ENCODE measurements around the gene GCK.

GCK gene

GRCh38 chr7:44222776-44223261 lies 33.6 kb upstream of the GCK start:
- no peak for DNase-seq (ENCODE audit: low read depth in 2 of 2)

GRCh38 chr7:44222074-44222473 lies 32.8 kb upstream of the GCK start:
- no peak for DNase-seq (ENCODE audit: low read depth in 2 of 2)

DNA sequence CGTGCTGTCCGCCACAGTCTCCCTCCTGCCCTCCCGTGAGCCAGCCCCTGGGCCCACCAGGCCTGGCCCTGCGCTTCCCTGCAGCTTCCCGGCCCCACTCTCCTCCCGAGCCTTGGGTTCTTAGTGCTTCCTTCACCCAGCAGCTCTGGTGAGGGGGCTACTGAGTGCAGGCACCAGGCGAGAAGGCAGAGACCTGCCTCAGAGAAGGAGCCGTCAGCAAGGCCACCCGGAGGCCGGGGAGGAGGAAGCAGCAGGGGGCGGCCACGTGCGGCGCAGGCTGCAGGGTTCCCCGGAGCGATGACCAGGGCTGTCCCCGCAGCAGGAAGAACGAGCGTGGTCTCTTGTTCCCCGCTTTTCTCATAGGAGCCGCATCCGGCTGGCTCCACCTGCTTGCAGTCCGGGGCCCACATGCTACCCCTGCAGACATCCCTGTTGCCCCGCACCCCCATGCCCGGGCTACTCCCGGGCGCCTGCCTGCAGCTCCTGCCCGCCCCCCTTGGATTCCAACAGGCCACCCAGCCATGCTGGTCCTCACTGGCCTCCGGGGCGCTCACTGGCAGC lies 32.1 kb upstream of the GCK start:
- no peak for DNase-seq (ENCODE audit: low read depth in 2 of 2)

GRCh38 chr7:44220358-44221112 lies 31.3 kb upstream of the GCK start:
- no peak for DNase-seq (ENCODE audit: low read depth in 2 of 2)

DNA sequence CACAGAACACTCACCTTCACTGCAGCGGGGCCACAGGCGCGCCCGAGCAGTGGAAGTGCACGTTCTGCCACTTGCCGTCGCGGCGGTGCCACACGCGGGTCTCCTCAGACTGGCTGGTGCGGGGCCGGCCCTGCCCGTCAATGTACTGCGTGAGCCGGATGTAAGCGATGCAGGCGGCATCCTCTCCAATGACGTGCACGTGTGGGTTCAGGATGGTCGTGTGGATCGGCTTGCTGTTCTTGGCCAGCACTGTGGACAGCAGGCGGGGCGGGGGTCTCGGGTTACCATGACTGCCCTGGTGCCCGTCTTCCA lies 30.8 kb upstream of the GCK start:
- DNase-seq (ENCODE audit: low read depth in 2 of 2) = no peak

GRCh38 chr7:44219371-44220045 lies 30.3 kb upstream of the GCK start:
- no peak for DNase-seq (ENCODE audit: low read depth in 2 of 2)

DNA sequence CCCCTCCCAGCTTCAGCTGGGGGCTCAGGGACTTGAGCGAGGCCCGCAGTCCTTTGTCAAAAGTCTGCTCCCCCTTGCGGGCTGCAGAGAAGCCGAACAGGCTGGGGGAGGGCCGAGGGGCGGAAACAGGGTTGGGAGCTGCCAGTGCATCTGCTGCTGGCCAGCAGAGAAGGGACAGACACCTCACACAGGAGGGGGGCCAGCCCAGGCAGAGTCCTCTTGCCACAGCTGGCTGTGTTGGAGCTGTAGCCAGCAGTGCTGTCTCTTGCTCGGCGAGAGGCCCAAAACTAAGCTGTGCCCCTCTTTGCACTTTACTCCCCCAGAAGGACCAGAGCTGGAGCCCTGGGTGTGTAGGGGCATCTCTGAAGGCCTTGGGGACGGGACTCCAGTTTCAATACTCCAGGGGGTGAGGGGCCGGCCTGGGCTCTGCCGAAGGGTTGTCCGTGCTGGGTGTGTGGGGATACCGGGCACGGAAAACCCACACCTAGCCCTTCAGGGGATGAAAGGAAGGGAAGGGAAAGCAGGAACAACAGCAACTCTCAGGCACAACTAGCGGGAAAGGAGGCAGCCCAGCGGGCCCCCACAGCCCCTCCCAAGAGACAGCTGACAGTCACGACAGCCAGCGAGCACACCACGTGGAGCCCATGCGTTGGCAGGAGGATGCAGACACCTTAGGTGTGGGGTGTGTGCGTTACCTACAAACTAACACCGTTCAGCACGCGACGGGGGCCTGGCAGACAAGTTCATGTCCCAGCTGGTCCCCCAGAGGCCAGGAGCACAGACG lies 29.4 kb upstream of the GCK start:
- DNase-seq (ENCODE audit: low read depth in 2 of 2) = no peak

DNA sequence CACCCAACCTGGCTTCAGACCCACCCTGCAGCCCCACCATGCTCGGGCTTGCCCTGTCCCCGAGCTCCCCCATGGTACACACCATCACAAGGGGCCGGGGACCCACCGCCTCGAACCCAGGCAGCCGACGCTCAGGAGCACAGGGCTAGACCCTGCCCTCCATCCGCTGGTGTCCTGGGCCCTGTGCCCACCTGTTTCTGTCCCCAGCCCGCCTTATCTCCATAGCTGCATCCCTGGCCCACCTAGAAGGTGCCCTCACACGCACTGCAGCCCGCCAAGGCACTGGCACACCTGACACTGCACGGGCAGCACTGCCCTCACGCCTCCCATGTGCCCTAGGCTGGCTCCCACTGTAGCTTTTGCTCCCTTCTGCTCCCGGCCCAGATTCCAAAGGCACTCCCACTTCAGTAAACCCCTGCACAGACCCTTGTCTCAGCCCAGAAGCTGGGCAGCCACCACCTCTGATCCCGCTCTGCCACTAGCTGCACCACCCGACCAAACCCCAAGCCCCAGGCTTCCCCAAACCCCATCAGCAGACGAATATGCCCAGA lies 28.7 kb upstream of the GCK start:
- DNase-seq (ENCODE audit: low read depth in 2 of 2) = no peak

DNA sequence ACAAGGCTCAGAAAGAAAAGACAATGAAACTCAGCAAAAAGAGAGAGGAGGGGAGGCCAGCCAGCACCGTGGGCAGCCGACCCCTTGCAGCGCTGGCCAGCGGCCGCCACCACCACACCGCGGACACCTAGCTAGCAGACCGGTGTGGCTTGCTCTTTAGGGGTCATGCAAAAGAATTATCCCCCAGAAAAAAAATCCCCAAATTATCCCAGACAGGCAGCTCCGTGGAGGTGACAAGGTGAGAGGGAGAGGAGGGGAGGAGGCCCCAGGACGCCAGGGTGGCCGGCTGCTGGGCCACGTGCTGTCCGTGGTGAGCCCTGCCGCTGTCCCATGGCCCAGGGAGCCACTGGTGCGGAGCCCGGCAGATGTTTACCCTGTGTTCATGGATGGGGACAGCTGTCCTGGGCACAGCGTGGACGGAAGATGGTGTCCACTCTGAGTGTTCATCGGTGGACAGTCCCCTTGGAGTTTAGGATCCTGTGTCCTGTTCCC lies 28.0 kb upstream of the GCK start:
- DNase-seq (ENCODE audit: low read depth in 2 of 2) = no peak

DNA sequence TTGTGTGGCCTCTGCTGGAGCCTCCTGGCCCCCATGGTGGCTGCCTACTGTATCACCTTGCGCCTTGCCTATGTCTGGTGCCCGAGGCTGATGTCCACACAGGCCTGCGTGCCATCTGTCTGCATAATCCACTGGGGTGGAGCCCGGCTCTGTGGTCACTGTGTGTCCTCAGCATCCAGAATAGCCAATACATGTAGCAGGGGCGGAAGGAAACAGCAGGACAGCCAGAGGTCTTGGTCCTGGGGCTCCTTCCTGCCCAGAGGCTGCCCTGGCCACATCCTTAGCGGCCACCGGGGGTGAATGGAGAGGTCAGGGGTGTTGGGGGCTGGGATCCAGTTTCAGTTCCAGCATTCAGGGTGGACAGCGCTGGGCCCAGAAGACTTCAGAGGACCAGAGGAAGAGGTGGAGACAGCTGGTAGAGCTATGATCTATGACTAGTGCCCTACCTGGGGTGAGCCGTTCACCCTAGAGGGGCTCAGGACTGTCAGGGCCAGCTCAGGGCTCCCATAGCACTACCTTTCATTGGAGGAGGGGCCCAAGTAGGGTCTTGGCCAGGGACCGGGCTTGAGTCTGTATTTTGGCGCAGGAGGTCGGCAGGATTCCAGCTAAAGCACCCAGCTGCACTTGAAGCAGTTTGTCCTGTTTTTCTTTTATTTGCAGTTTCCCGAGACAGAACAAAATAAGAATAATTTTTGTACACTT lies 27.4 kb upstream of the GCK start:
- no peak for DNase-seq (ENCODE audit: low read depth in 2 of 2)

GRCh38 chr7:44216019-44216418 lies 26.8 kb upstream of the GCK start:
- DNase-seq (ENCODE audit: low read depth in 2 of 2) = no peak

- DNase-seq (ENCODE audit: low read depth in 2 of 2) = no peak
Observed at GRCh38 chr7:44215531-44215930, 26.3 kb upstream of the GCK start.

GRCh38 chr7:44213877-44214388 lies 24.7 kb upstream of the GCK start:
- no peak for DNase-seq (ENCODE audit: low read depth in 2 of 2)

DNA sequence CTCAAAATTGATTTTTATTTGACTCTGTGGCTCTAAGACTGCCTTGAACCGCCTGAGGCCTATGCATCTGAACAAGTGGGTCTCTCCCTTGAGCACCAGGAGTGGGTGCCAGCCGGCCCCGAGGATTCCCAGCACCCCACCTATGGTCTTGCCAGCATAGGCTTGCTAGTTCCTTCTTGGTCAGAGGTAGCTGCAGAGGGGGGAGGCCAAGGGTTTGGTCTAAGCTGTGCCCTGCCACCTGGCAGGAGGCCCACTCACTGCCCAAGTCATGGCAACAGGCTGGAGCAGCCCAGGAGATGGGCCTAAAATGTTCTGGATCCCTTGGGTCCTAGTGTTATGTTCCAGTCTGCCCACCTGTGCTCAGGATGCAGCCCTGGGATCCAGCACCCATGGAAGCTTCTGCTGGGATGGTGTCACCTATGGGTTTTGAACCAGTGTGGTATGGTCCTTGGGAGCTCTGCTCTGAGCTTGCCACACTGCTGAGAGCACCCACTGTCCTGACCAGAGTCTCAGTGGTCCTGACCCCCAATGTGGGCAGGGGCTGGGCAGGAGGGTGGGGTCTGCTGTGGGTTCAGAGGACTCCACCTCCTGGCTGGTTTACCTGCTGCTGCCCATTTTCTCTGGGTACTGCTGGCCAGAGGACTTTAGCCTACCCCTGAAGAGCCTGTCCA lies 24.1 kb upstream of the GCK start:
- DNase-seq (ENCODE audit: low read depth in 2 of 2) = no peak

- DNase-seq (ENCODE audit: low read depth in 2 of 2) = no peak
Observed at GRCh38 chr7:44212581-44213184, 23.4 kb upstream of the GCK start.

GRCh38 chr7:44212018-44212417 lies 22.8 kb upstream of the GCK start:
- no peak for DNase-seq (ENCODE audit: low read depth in 2 of 2)

DNA sequence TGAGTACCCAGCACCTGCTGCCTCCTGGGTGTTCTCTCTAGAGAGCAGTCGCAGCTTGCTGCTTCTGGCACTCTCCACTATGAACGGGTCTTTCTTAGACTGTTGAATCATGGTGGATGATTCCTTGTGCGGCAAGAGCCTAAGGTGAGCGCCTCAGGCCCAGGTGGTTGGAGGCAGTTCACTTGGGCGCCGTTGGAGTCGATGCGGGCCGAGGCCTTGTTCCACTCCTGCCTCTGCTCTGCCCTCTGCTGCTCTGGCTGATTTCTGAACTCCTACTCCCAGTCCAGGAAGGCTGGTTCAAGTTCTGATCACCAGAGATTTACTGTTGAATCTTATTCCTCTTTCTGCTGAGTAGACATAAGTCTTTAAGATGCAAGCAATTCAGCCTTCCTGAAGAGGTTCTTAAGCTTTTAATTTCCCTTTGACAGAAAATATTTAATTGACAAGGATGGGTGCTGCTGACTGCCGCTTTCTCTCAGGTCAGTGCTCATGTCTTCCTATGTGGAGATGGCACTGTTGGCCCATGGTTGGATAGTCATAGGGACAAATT lies 22.0 kb upstream of the GCK start:
- no peak for DNase-seq (ENCODE audit: low read depth in 2 of 2)

DNA sequence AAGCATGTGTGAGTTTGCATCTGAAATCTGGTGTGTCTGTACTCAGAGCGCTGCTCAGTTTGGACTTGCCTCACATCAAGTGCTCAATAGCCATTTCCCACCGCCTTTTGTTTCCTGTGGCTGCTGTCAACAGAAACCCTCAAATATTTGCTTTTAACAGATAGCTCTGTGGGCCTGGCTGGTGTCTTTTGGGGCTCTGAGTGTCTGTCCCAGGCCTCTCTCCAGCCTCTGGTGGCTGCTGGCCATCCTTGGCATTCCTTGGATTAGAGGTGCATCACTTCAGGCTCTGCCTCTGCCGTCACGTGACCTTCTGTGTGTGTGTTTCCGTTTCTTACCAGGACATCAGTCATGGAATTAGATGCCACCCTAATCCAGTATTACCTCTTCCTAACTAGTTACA lies 20.9 kb upstream of the GCK start:
- DNase-seq (ENCODE audit: low read depth in 2 of 2) = no peak

GRCh38 chr7:44208085-44208484 lies 18.8 kb upstream of the GCK start:
- no peak for DNase-seq (ENCODE audit: low read depth in 2 of 2)

DNA sequence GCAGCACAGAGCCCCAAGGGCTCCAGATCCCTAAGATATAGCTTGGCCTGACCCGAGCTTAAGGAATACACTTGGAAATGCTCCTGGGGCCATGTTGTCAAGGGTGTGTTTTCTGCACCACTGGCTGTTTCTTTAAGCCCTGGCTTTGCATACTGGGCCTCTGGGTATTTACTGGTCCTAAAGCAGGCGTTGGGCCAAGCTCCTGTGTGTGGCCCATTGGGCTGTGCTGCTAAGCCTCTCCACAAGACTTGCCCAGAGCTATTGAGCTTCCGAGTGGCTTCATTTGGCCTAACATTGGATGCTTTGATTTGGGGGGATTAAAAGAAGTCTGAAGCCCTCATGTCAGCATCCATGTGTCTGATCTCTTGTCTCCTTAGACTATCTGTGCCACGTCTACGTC lies 16.8 kb upstream of the GCK start:
- no peak for DNase-seq (ENCODE audit: low read depth in 2 of 2)

All from stimulated activated CD4-positive, alpha-beta T cell treated with anti-CD3 and anti-CD28 coated beads, Interleukin-15, amount 100 ng/mL, for 48 hours (primary cell).